ENCODE results near the gene TRIM44. TPM values are rescaled to one million over a fixed set of nuclear protein-coding genes. Genes with fewer than 3 reads are reported as not detected.

TRIM44 gene
- total and polyA plus RNA-seq, 10 donors = 5.3 to 65.7 (median 48.5) TPM

DNA sequence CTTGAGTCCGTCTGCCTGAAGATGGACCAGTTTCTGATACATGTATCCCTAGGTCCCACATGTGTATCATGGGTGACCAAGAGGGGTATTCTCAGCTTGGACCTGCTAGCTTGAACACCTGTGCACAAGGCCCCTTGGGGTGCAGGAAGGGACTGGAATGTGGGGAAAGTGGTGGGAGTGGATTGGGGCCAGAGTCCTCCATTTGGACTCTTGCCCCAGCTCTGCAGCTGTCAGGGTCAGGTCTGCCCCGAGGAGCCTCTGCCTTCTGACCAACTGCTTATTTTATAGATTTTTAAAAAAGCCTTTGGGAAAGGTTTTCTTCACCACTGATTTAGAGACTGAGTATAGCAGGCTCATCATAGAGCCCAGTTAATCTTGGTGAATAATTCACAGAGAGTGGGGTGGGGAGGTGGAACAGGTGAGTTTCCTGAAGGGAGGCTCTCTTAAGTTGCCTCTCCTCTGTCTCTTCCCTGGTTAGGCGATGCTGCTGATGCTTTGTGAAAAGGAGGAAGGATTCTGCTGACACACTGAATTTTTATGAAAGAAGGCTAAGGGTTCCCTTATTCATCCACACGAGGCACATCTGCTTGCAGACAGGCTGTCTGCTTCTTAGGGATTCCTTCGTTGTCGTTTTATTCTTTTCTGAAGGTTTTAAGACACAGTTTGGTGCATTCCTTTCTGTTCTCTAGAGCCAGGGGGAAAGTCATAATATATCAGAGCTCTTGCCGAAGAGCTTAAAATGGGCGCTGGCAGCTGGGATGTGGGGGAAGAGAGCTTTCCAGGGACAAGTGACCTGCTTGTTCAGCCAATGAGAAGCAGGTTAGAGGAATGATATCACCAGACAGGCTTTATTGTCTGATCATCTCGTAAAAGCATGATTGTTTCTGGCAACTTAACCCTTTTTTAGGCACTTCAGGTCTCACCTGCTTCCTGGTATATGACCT lies 19.9 kb downstream of the TRIM44 start:
- H3K4me3 ChIP-seq = no peak overlapping the region
- DNase-seq = no peak
- TF ChIP-seq, protein P1, sequence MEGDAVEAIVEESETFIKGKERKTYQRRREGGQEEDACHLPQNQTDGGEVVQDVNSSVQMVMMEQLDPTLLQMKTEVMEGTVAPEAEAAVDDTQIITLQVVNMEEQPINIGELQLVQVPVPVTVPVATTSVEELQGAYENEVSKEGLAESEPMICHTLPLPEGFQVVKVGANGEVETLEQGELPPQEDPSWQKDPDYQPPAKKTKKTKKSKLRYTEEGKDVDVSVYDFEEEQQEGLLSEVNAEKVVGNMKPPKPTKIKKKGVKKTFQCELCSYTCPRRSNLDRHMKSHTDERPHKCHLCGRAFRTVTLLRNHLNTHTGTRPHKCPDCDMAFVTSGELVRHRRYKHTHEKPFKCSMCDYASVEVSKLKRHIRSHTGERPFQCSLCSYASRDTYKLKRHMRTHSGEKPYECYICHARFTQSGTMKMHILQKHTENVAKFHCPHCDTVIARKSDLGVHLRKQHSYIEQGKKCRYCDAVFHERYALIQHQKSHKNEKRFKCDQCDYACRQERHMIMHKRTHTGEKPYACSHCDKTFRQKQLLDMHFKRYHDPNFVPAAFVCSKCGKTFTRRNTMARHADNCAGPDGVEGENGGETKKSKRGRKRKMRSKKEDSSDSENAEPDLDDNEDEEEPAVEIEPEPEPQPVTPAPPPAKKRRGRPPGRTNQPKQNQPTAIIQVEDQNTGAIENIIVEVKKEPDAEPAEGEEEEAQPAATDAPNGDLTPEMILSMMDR (IDR thresholded peaks at IDR 0.05 in 8 of 11, conservative IDR thresholded peaks at IDR 0.05 in 3 of 11) = no peak
- TF ChIP-seq POLR2AphosphoS5 (IDR thresholded peaks at IDR 0.05) (no peak), POLR2A (IDR thresholded peaks at IDR 0.05) (no peak)
- H3K27ac ChIP-seq = no peak overlapping the region
- intact Hi-C loops (cut with DNase I; ENCODE audit: low total_unique reads) = no loop called here
- H3K9me3 ChIP-seq = no peaks in the 10 kb centered on the region
- H3K36me3 ChIP-seq = peaks cover 0 to 29% (median 19%) of the 10 kb centered on the region in 6 donors
- peaks cover 8 to 70% (median 37%) of the 10 kb centered on the region in 6 donors for H3K4me1 ChIP-seq
- WGBS, 5 donors = 61 to 71% (median 68%) methylated on average over 9 of the region's 9 CpGs
- H3K27me3 ChIP-seq (replicated peaks in 1 of 7) = no peaks in the 10 kb centered on the region

DNA sequence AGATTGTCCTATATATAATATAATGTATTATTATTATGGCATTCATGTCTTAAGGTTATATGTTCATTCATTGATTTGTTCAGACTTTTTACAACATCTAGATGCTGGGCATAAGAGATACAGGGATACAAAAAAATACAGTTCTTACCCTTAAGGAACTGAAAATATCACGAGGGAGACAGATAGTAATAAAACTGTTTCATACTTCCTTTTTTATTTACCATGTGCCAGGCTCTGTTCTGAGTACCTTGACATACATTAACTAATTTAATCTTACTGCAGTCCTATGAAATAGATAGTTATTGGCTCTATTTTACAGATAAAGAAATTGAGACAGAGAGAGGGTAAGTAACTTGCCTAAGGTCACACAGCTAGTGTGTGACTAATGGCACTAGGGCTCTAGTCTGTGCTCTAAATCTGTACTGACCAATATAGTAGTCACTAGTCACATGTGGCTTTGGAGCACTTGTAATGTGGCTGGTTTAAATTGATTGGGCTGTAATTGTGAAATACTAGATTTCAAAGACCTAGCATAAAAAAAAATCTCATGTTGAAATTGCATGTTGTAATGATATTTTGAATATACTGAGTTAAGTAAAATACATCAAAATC lies 21.3 kb downstream of the TRIM44 start:
- H3K36me3 ChIP-seq = peaks cover 0 to 36% (median 21%) of the 10 kb centered on the region in 6 donors
- H3K27me3 ChIP-seq (replicated peaks in 1 of 7) = no peaks in the 10 kb centered on the region
- peaks cover 8 to 68% (median 39%) of the 10 kb centered on the region in 6 donors for H3K4me1 ChIP-seq
- TF ChIP-seq, protein P1 (IDR thresholded peaks at IDR 0.05 in 8 of 11, conservative IDR thresholded peaks at IDR 0.05 in 3 of 11) = no peak
- no peak for TF ChIP-seq POLR2A (IDR thresholded peaks at IDR 0.05)
- no peak for TF ChIP-seq POLR2AphosphoS5 (IDR thresholded peaks at IDR 0.05)
- intact Hi-C loops (cut with DNase I; ENCODE audit: low total_unique reads) = no loop called here
- no peak for DNase-seq
- no peaks in the 10 kb centered on the region for H3K9me3 ChIP-seq
- WGBS, 5 donors = 26 to 52% (median 37%) methylated on average over 1 of the region's 1 CpG
- H3K27ac ChIP-seq = no peak overlapping the region
- H3K4me3 ChIP-seq = no peak overlapping the region

DNA sequence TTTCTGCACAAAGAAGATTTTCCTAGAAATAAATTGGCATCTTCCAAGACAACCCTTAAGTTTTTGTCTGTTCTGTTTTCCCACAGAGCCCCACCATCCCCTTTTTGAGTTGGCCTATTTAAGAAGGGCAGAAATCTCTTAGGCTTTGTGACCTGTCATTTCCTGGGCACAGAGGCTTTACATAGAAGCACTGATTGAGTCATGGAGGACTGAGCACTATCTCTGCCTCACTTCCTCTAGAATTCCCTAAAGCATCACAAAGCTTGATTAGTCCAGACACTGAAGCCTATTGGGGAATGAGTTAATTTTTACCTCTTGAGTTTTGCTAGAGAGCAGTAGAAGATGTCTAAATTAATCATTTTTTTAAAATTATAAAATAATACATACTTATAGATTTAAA lies 25.4 kb downstream of the TRIM44 start:
- Histone ChIP-seq H3K9me3 (no peaks in the 10 kb centered on the region), H3K27me3 (replicated peaks in 1 of 7) (no peaks in the 10 kb centered on the region), H3K27ac (no peak overlapping the region), H3K36me3 (peaks cover 0 to 57% (median 21%) of the 10 kb centered on the region in 6 donors), H3K4me3 (no peak overlapping the region), H3K4me1 (peaks cover 0 to 53% (median 26%) of the 10 kb centered on the region in 6 donors)
- no peak for TF ChIP-seq POLR2AphosphoS5 (IDR thresholded peaks at IDR 0.05)
- TF ChIP-seq, protein P1 (IDR thresholded peaks at IDR 0.05 in 8 of 11, conservative IDR thresholded peaks at IDR 0.05 in 3 of 11) = no peak
- TF ChIP-seq POLR2A (IDR thresholded peaks at IDR 0.05) = no peak
- intact Hi-C loops (cut with DNase I; ENCODE audit: low total_unique reads) = no loop called here
- no peak for DNase-seq

Measured in spleen (tissue), 11 donors.